HG02759 (cell line): ENCODE measurements around the gene ACP1.
A peak's percentile ranks its signal among the peaks of the same experiment; 100 is the strongest.

Source experiments
- ATAC-seq: cut with Tn5 transposase; IDR thresholded peaks from one replicate; pipeline ENCODE4 v1.9.1; 2021; ENCODE audit warnings: mild to moderate bottlenecking, moderate library complexity; ENCODE audit not compliant: unreplicated experiment

ACP1 gene

DNA sequence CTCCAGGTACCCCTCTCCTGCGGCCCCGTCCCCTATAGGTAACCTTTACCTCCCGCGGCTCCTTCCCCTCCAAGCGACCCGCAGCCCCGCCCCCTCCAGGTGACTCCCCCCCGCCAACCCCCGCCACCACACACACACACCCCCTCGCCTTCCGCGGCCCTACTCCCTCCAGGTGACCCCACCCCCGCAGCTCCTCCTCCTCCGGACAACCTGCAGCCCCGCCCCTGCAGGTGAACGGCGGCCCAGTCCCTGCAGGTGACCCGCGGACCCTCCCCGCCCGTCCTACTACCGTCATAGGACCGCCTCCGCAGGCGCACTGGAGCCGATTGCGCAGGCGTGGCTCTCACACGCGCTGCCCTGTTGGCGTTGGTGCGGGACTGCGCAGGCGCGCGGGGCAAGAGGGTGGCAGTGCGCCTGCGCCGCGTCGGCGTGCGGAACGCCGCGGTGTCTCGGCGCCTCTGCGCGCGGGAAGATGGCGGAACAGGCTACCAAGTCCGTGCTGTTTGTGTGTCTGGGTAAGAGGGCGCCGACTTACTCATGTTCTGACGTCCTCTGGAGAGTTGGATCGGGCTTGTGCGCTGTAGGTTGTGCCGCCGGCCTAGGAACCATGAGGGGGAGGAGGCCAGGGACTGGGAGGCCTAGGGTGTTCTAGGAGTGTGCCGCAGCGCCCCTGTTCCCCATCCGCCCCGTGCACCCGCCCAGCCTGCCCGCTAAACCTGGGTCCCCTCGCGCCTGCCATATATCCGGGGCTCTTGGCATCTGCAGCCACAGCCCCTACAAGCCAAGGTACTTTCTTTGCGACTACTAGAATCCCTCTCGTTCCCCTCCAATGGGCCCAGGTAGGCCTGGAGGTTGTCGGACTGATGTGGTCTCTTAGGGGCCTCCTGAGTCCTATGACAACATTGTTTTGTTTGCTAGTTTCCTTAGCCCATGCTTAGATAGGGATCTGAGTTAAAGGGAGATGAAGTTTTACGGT lies at the start of gene ACP1:
TSS of gene ACP1 (plus strand) at position 455 of the 976 bp plus-strand sequence. CDS start at position 473, 18 bp downstream.
- ATAC-seq = peak; percentile 90

DNA sequence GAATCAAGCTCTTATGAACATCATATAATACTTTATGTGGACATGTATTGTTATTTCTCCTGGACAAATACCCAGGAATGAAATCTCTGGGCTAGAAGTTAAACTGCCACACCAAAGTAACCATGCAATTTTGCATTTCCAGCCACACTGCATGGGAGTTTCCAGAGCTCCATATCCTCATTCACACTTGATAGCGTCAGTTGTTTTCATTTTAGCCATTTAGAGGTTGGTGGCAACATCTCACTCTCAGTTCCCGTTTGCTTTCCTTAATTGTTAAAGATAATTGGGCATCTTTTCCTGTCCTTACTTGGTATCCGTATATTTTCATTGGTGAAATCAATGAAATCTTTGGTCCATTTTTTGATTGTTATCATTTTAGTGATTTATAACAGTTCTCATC lies 48.7 kb upstream of the ACP1 start:
- ATAC-seq = no peak

DNA sequence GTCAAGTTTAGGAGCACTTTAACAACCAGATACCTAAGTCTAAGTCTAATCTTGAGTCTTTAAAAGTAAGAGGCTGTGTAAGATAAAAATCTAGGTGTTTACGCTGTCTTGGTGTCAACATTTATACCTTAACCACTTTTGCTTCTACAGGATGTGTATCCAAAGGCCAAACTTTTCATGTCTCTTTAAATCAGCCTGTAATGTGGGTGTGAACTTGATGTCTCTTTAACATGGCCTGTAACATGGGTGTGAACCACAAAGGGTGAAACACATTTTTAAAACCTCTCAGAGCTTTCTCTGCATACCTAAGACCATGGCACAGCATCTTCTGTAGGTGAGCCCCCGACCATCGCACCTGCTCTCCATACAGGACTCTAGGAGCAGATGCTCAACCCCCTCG lies 41.3 kb upstream of the ACP1 start:
- no peak for ATAC-seq

DNA sequence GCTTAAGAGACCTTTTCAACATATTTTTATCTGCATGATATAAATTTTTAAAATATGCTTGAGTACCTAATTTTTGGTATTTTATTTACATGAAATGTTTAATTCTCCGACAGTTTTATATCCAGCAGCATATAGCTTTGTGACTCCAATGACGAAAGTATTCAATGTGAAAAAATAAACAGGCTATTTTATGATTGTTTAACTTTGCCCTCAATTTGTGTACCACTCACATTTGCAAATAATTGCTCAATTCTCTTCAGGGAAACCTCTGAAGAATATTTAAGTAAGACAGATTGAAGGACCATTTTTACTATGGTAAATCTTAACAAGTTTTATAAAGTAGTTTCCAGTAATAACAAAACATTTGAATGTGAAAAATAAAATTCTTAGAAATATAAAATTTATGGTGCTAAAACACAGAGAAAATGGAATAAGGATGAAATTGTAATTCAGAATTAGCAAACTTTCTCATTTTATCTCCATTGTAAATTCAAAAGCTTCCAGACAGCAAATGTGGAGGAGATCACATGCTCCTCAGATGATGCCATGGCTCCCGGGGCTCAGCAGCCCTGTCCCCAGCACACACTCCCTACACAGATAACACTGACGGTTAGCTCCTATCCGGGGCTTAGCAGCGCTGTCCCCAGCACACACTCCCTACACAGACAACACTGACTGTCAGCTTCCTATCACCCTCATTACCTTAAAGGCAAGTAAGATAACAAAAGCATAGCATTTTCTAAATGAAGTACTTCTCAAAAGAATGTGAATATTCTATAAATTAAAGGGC lies 40.6 kb upstream of the ACP1 start:
- no peak for ATAC-seq

DNA sequence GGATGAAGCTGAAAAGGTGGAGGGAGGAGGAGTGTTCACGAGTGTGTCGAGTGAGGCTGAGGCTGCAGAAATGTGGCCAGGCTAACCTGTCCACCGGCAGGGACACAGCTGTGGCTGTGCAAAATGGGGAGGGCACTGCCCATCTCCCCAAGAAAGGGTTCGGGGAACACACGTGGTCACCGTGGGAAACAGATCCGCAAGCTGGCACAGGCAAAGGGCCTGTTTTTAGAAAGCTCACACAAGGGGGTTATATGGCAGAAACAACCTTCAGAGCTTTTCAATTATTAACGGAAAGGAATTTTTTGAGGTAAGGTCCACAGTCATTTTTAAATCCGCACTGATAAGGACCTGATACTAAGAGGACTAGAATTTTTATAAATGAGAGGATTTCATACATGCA lies 36.6 kb upstream of the ACP1 start:
- ATAC-seq = no peak

DNA sequence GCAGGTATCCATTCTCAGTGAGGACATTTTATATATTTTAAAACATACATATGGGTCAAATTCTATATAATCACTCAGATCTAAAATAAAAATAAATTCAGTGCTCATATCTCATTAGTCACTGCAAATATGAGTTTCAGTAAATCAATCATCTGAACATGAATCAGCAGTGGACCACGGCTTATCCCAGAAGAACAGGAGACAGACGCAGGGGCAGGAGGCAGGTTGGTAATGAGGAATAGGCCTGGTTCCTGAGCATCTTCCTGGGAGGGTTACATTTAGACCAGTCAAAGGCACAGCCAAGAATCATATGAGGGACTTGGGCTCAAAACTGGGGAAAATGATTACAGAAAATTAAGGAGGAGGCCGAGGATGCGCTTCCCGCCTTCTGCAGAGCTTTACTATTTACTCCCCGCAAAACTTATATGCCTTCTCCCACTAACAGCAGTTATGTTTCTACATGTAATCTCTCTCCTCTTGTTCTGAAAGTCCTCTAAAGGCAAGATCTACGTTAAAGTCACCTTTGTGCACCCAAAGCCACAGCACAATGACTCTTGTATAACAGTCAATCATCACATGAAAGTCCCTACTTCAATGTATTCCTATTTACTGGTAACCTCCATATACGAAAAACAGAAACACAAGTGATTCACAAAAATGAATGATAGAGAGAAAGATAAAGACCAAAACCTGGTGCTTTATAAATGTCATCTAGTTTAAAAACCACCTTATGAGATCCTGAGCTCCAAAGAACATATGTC lies 36.0 kb upstream of the ACP1 start:
- ATAC-seq = no peak

DNA sequence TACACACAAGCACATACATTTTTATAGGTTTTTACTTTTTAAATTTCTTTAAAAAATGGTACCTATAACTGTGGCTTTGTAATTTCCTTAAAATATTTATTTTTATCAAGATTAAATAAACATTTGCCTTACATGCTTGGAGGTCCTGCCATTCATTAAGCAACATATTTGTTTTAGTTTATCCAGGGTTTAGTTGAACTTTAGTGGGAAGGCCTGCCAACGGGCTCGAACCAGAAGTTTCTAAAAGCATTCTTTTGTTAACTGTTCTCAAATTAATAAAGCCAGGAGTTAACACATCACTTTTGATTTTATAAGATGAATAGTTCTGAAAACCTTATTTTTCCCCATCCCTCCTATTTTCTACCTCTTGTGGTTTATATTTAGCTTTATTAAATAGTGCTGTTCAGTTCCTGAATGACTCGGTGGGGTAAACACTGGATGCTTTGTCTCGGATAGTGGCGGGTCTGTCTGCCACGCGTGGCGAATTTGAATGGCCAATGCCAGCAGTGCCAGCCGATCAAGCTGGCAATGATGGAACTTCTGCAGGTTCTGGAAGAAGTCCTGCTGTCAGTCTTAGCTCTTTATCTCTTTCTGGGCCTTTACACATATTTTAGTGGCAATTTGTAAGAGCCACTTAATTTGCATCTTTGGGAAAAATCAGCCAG lies 33.1 kb upstream of the ACP1 start:
- ATAC-seq = no peak

DNA sequence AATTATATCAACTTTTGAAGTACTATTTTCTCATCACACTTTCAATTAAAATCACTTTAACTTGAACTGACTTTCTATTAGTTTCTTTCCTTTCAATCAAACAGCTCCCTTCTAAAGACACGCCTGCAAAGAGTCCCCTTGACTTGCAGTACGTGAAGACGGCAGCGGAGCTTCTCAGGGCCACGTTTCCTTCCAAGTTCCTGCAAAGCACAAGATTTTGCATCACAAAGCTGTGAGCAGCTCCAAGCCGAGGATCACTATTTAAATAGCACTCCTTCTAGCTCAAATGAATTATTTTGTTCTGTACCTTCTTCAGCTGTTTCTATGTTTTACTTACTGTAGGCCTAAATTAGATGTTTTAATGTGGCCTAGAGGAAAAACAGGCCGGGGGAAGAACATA lies 31.7 kb upstream of the ACP1 start:
- no peak for ATAC-seq

DNA sequence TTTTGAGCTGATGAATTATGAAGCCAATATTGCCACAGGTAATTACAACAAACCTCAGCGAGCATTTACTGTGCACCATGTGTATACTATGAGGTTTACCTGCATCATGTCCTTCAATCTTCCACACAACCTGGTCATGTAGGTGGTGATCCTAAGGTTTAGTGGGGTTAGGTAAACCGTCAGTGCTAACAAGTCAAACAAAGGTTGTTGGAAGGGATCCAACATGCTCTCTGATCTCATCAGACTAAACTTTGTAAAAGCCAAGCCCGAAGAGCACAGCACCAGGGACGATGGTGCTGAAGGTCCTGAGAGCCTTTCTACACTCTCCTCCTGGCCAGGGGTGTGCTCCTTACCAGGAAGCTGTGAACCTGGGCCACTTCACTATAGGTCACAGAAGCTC lies 30.3 kb upstream of the ACP1 start:
- no peak for ATAC-seq

DNA sequence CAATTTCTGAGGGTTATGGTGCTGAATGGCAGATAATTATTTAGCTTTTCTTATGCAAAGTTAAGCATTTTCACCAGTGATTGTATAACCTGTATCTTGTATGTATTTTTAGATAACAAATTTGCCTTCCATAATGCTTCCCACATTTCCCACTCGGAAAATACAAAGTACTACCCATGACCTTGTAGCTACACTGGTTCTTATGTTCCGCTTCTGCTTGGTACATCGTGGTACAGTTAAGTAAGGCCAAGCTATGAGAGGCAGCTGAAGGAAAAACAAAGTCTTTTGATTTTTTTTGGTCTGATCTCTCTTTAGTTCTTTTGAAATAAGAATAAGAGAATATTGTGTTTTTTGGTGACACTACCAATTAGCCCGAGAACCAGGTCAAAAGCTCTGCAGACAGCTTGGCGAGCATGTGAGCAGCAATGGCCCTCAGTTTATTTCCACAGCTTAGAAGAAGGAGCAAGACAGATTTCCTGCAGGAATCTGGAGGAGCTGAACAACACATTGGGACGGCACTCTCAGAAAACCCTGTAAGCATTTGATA lies 27.7 kb upstream of the ACP1 start:
- ATAC-seq = no peak

DNA sequence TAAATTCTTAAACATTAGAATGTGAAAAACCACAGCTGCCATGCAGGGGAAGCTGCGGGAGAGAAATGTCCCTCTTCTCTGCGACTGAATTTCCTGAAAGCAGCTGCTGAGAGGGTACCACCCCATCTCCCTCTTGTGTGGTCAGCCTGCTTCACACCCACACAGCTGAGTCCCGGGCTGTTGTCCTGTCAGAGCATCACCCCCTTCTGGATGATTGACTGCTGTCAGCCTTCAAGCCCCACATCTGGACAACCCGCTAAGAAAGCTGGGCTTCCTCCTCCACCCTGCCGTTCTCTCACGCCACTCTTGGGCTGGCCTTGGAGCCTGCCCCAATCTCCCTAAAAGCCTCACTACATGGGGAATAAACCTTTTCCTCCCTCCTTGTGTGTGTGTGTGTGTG lies 26.9 kb upstream of the ACP1 start:
- ATAC-seq = no peak

DNA sequence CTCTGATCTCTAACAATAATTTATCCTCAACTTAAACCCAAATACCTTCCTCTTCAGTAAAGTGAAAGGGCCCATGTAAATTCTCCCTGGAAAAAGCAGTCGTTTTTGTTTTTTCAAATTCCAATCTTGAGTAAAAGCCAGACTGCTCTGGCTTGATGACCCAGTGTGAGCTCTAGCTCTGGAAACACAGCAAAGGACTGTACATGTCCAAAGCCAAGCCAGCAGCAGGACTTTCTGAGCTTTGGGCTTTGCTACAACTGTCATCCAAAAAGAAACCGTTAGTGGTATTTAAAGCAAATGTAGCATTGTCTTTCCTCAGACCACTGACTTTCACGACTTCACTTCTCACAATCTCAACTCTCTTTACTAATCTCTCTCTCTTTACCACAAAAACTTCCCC lies 26.3 kb upstream of the ACP1 start:
- no peak for ATAC-seq

DNA sequence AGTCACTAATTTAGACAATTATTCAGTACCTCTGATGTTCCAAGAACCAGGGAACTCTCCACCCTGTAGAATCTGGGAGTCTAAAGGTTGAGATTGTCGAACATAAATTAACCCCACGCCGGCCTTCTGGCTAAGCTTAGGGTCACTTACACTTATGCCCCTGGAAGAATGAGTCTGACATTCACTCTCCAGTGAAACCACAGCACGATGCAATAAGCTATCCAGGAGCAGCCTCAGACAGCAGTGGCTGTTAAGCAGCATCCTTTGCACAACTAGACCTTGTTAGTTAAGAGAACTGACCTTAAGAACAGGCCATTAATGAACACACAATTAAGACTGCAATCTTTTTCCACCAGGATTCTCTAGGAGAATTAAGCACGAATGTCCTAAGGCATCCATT lies 25.9 kb upstream of the ACP1 start:
- ATAC-seq = no peak

DNA sequence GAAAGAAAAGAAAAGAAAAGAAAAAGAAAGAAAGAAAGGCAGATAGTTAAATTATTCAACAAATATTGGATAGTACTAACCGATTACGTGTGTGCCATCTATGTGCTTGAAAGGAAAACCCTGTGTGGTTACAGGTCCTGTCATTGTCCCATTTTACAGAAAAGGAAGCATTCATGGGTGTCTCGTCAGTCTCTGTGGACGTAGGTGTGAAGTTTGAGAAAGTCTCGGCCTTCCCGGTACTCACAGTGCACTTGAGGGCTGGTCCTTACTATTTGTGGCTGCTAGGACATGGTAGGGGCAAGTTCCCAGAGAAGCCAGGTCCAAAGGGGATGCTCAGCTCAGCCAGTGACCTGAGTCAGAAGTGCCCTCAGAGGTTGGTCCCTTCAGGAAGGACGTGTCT lies 20.2 kb upstream of the ACP1 start:
- no peak for ATAC-seq

DNA sequence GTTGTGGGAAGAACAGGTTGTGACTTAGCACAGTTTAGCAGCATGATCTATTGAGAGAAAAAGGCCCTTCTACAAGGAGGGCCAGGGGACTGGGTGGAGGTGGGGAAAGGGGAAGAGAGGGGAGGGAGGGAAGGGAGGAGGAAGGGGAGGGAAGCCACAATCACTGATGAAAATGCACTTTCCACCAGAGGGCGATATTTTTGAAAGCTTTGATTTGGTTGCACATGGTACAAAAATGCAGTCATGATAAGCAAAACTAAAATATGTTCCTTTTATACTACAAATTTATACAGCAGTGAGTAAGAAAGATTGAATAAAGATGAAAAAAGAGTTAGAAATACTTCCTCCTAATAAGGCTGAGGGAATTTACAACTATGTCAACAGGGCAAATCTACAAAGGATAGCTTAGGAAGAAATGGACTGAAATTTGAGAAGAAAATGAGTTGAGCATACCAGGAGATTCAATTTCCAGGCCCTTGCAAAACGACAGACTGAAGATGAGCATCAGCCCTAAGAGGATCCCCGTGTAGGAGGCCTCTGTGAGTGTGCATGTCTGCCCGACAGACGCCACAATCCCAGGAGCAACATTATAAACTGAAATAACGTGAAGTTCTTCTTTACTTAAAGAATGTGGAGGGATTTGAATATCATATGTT lies 18.1 kb upstream of the ACP1 start:
- ATAC-seq = peak; percentile 53

DNA sequence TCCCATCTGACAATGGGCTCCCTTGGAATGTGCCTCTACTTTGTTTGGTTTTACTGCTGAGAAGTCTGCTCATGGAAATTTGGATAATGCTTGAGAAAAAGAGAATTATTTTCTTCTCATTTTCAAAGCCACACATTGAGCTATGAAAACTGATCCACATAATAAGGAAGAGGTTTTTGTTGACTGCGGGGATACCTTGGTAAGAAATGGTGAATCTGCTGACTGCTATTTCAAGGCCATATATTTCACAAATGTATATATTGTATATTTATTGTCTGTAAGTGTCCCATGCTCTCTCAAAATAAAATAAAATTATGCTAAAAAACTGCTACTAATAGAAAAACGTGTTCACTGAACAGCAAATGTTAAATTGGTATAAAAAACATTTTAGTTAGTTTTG lies 16.0 kb upstream of the ACP1 start:
- ATAC-seq = no peak

DNA sequence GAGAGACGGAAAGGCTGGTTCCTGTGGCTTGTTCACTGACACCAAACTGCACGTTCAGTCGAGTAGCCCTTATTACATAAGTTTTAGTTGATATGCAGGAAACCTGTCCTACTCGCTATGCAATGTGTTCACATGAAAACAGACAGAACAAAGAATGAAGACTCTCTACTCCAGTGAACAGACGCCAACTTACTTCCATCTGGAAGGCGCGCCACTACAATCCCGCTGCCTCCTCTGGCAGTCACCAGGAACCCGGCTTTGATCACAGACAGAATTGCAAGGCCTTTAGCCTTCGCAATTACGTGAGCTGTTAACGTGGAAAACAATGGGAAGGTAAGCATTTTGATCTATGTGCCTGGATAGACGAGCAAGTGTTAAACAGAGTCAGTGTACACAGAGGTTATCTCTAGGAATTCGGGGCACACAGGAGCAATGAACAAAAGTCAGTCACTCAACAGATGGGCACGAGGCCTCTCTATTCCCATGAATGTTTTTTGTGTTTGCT lies 15.2 kb upstream of the ACP1 start:
- no peak for ATAC-seq

DNA sequence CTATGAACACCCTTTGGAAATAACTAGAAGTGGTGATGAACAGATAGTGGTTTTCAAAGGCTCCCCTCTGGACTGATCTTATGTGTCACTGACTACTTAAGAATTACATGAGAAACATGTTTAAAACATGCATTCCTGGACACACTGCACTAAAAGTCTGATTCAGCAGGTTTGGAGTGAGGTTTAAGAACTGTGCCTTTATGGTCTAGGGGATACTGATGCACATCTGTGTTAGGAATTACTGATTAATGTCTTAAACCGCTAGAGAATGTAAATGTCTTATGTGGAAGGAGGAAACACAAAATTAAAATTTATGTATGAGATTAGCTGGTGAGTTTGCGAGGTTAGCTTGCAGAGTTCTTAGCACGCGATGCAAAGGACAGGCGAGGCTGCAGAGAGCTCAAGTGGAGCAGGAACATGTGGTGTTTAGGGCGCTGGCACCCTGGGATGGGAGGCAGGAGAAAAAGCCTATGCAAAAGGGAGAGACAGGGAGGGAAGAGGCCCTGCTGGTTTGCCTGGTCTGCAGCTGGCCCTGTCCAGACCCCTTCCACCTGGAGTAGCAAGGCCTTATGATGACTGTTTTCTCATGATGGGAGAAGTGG lies 12.6 kb upstream of the ACP1 start:
- ATAC-seq = no peak

DNA sequence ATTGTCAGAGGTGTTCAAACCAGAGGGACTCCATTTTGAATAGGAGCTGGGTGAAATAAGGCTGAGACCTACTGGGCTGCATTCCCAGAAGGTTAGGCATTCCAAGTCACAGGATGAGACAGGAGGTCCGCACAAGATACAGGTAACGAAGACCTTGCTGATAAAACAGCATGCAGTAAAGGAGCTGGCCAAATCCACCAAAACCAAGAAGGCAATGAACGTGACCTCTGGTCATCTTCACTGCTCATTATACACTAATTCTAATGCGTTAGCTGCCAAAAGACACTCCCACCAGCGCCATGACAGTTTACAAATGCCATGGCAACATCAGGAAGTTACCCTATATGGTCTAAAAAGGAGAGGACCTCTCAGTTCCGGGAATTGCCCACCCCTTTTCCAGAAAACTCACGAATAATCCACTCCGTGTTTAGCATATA lies 11.5 kb upstream of the ACP1 start:
- no peak for ATAC-seq
